K562 (cell line): ENCODE measurements around the gene CREB5. TPM values are rescaled to one million over a fixed set of nuclear protein-coding genes. Genes with fewer than 3 reads are reported as not detected.

Experiments used
- ATAC-seq: fragments of 200-7000 bp; cut with Tn5 transposase; 3 replicates; pipeline ENCODE4 v1.9.1; 2020; ENCODE audit warnings: moderate library complexity
- BruUV-seq: library from RNA; stranded (reverse); fragments of 400-500 nt; replicated peaks from 2 replicates; lab custom pipeline; 2021; lab: Mats Ljungman, UMichigan
- CTCF ChIA-PET: fragments of 300-600 bp; formaldehyde crosslinking; extraction: SDS; loops from one replicate; lab custom pipeline; 2021; ENCODE audit warnings: low intra/inter-chr PET ratio; lab: Yijun Ruan, JAX
- POLR2A ChIA-PET: fragments of 300-600, 350-650 bp; sonication (Branson Sonifier 250); formaldehyde crosslinking; extraction: SDS; loops from one replicate; lab custom pipeline; 2021; ENCODE audit warnings: antibody characterized with exemption, inconsistent platforms; lab: Yijun Ruan, JAX
- DNase-seq, 4 experiments: peaks; one replicate each; pipeline versions ENCODE4 v3.0.0 to v3.0.0-alpha.2; 2011 to 2018; ENCODE audit warnings: low spot score in 3 of 4, mixed read lengths in 3 of 4; ENCODE audit errors: extremely low read depth in 1 of 4
- FAIRE-seq: peaks from 2 replicates; lab custom pipeline; 2011; peaks lifted over from hg19 to GRCh38; lab: Jason Lieb, UNC
- H2AFZ ChIP-seq: 2 replicates; pipeline ENCODE4 v1.6.0; 2011; ENCODE audit warnings: low read depth, low read length, control low read depth, inconsistent platforms
- H3K27ac ChIP-seq: fragments of 200-600 bp; 3 replicates; pipeline ENCODE4 v1.8.0; 2011; ENCODE audit warnings: low read depth, mild to moderate bottlenecking, control low read depth, inconsistent platforms, low read length, moderate library complexity, mixed read lengths; ENCODE audit errors: extremely low read depth
- H3K27me3 ChIP-seq, 2 experiments: fragments of 300-600 bp in 1 of 2; 2 replicates in 1 of 2; 3 replicates in 1 of 2; pipeline versions ENCODE4 v1.6.0 to v1.8.0; 2011; ENCODE audit warnings: inconsistent platforms in 2 of 2, low read length in 2 of 2, mild to moderate bottlenecking in 1 of 2, mixed read lengths in 1 of 2, moderate library complexity in 1 of 2; ENCODE audit not compliant: control insufficient read depth in 2 of 2, insufficient read depth in 2 of 2
- H3K36me3 ChIP-seq: fragments of 300-600 bp; 3 replicates; pipeline ENCODE4 v1.8.0; 2011; ENCODE audit warnings: mild to moderate bottlenecking, low read length, inconsistent platforms; ENCODE audit not compliant: control insufficient read depth, insufficient read depth
- H3K4me1 ChIP-seq, 2 experiments: fragments of 200-600 bp in 1 of 2; replicated peaks in 1 of 2; 2 replicates in 1 of 2; 3 replicates in 1 of 2; pipeline versions ENCODE4 v1.5.1 to v1.8.0; 2011; ENCODE audit warnings: inconsistent platforms in 2 of 2, low read length in 2 of 2, mild to moderate bottlenecking in 1 of 2, mixed read lengths in 1 of 2, moderate library complexity in 1 of 2; ENCODE audit not compliant: control insufficient read depth in 2 of 2, insufficient read depth in 2 of 2
- H3K4me2 ChIP-seq: 2 replicates; pipeline ENCODE4 v1.6.1; 2011; ENCODE audit warnings: low read length, control low read depth, inconsistent platforms, mixed read lengths; ENCODE audit not compliant: insufficient read depth
- H3K4me3 ChIP-seq: fragments of 200-600 bp; sonication (generic), shearing (Covaris generic); 2 replicates; pipeline ENCODE4 v1.5.1; 2016; ENCODE audit warnings: control low read depth, inconsistent platforms
- H3K79me2 ChIP-seq: fragments of 200-600 bp; 3 replicates; pipeline ENCODE4 v1.8.0; 2011; ENCODE audit warnings: low read length, inconsistent platforms; ENCODE audit not compliant: control insufficient read depth, insufficient read depth
- H3K9ac ChIP-seq, 2 experiments: 2 replicates each; pipeline versions ENCODE4 v1.6.0 to v1.6.1; 2011; ENCODE audit warnings: low read depth in 2 of 2, low read length in 2 of 2, control low read depth in 1 of 2, inconsistent platforms in 1 of 2, mild to moderate bottlenecking in 1 of 2, mixed read lengths in 1 of 2; ENCODE audit not compliant: insufficient read depth in 1 of 2
- H3K9me1 ChIP-seq: one replicate; pipeline ENCODE4 v1.6.0; 2011; ENCODE audit warnings: inconsistent platforms, mild to moderate bottlenecking, low read length, moderate library complexity; ENCODE audit not compliant: control insufficient read depth, insufficient read depth
- H3K9me3 ChIP-seq: replicated peaks from 2 replicates; pipeline ENCODE4 v1.5.1; 2011; ENCODE audit warnings: low read depth, low read length, inconsistent platforms; ENCODE audit not compliant: control insufficient read depth, insufficient read depth
- H4K20me1 ChIP-seq: replicated peaks from 2 replicates; pipeline ENCODE4 v1.6.1; 2011; ENCODE audit warnings: low read length, inconsistent platforms, mixed read lengths; ENCODE audit not compliant: control insufficient read depth, insufficient read depth
- FOXJ2 ChIP-seq: fragments of 200-800 bp; sonication (Bioruptor generic); IDR thresholded peaks from 2 replicates; pipeline ENCODE4 v1.6.1; 2016; ENCODE audit warnings: missing genetic modification characterization, missing compliant biosample characterization
- MAFK ChIP-seq: IDR thresholded peaks from 2 replicates; pipeline ENCODE4 v1.6.1; 2011; ENCODE audit warnings: low read length, improper control_type of control experiment
- NR4A1 ChIP-seq, 2 experiments: fragments of 250-450 bp in 1 of 2; fragments of 450-650 bp in 1 of 2; sonication (Bioruptor Pico) in 1 of 2; IDR thresholded peaks; 2 replicates each; pipeline versions ENCODE4 v1.4.0 to v1.6.1; 2016 to 2020; ENCODE audit warnings: mild to moderate bottlenecking in 2 of 2, missing compliant biosample characterization in 1 of 2, missing genetic modification characterization in 1 of 2, moderate library complexity in 1 of 2
- SMARCA4 ChIP-seq: fragments of 450-650 bp; IDR thresholded peaks from 2 replicates; pipeline ENCODE4 v1.6.1; 2016
- SPI1 ChIP-seq: IDR thresholded peaks from 2 replicates; pipeline ENCODE4 v1.6.1; 2011; ENCODE audit warnings: low read depth, low read length, control low read depth, borderline replicate concordance
- TEAD2 ChIP-seq: fragments of 450-650 bp; IDR thresholded peaks from 2 replicates; pipeline ENCODE4 v1.6.1; 2016; ENCODE audit warnings: missing genetic modification characterization, control low read depth, missing compliant biosample characterization
- YY1 ChIP-seq, 3 experiments: IDR thresholded peaks; 2 replicates each; pipeline ENCODE4 v1.6.1; 2011; ENCODE audit warnings: low read length in 2 of 3, mild to moderate bottlenecking in 2 of 3, moderate library complexity in 2 of 3, borderline replicate concordance in 1 of 3, control low read depth in 1 of 3, low read depth in 1 of 3; ENCODE audit not compliant: insufficient read depth in 3 of 3, insufficient replicate concordance in 2 of 3, control insufficient read depth in 1 of 3, insufficient read length in 1 of 3; ENCODE audit errors: extremely low read depth in 1 of 3
- ZKSCAN3 ChIP-seq: fragments of 250-450 bp; sonication (Bioruptor Pico); IDR thresholded peaks from 2 replicates; pipeline ENCODE4 v1.4.0; 2020
- ZNF124 ChIP-seq: sonication (generic); formaldehyde crosslinking; IDR thresholded peaks from 2 replicates; pipeline ENCODE4 v1.8.1; 2022; ENCODE audit warnings: missing genetic modification reagents
- ZNF707 ChIP-seq: fragments of 250-450 bp; sonication (Bioruptor Pico); conservative IDR thresholded peaks from 2 replicates; pipeline ENCODE4 v1.8.0; 2022; ENCODE audit warnings: inconsistent platforms, mild to moderate bottlenecking, moderate library complexity
- ZNF780A ChIP-seq: fragments of 250-450 bp; sonication (Bioruptor Pico); IDR thresholded peaks from 2 replicates; pipeline ENCODE4 v1.5.0; 2021; ENCODE audit warnings: mild to moderate bottlenecking
- WGBS: fragments of 100-300 bp; shearing (Covaris generic); methylation state at CpG from one replicate; pipeline ENCODE4 v1.1.6; 2016; ENCODE audit warnings: low coverage, mixed read lengths; ENCODE audit not compliant: insufficient coverage; ENCODE audit errors: missing lambda C conversion rate; 5-methylcytosine and 5-hydroxymethylcytosine counted together
- in situ Hi-C: fragments of 300-500 bp; cut with MboI; formaldehyde crosslinking; loops from 4 replicates; pipeline ENCODE4 v1.15.0; 2018; ENCODE audit warnings: inconsistent platforms, mixed read lengths
- intact Hi-C: fragments of 100-400 bp; cut with micrococcal nuclease; formaldehyde crosslinking; loops from 2 replicates; pipeline ENCODE4 v1.14.2; 2022
- polyA plus RNA-seq, 8 experiments: library from polyadenylated mRNA; depleted of rRNA in 4 of 8; stranded (reverse) in 5 of 8; unstranded in 3 of 8; fragments of >200 nt; fragmentation: Nextera tagmentation in 2 of 8; fragmentation: Illumina TruSeq in 1 of 8; extraction: Ambion mirVana in 2 of 8; extraction: Trizol in 1 of 8; gene quantifications; 2 replicates each; pipeline versions ENCODE4 v1.2.1 to v1.2.3, GENCODE V29; 2011 to 2014; ENCODE audit warnings: inconsistent platforms in 1 of 8, missing spikeins in 1 of 8
- total RNA-seq, 7 experiments: library from RNA; depleted of rRNA in 6 of 7; stranded (reverse); fragments of >200 nt in 6 of 7; fragmentation: Illumina TruSeq in 2 of 7; extraction: Trizol in 2 of 7; gene quantifications; 2 replicates each; pipeline versions ENCODE4 v1.2.1 to v1.2.3, GENCODE V29; 2011 to 2021; ENCODE audit warnings: low replicate concordance in 1 of 7
- TF ChIP-seq, protein P1 (sequence below), 2 experiments: IDR thresholded peaks in 1 of 2; conservative IDR thresholded peaks in 1 of 2; 2 replicates each; pipeline ENCODE4 v1.6.1; 2016; ENCODE audit warnings: low read depth in 2 of 2, mild to moderate bottlenecking in 1 of 2, missing compliant biosample characterization in 1 of 2, missing genetic modification characterization in 1 of 2, moderate library complexity in 1 of 2

CREB5 gene
- total and polyA plus RNA-seq, 9 of the 15 experiments (the other 6 are each of a cell fraction or from before 2014, with no cell fraction given): 0.33 to 6.4 (median 1.8) TPM

DNA sequence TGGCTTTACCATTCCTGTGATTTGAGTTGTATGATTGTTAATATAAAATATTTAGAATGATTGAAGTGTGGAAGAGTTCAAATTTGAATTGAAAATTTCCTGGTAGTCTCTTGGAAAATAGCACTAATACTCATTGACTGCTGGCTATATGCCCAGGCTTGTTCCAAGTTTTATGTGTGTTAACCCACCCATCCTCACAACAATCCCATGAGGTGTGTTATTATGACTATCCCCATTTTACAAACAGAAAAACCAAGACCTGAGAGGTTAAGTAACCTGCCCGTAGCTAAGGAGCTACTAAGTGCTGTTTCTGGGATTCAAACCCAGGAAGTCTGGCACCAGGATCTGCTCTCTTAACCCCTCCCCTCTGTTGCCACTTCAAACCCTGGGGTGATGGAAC lies 213.9 kb downstream of the CREB5 start:
- intact Hi-C loops (loop anchor here (1.0 kb wide), 1 partner anchor 237 kb away; no protein-coding TSS in a partner anchor), in situ Hi-C loops (loop anchor here (10.0 kb wide), 1 partner anchor 231 kb away; no protein-coding TSS in a partner anchor)
- no peak overlapping the region for H3K4me2 ChIP-seq
- no peaks in the 10 kb centered on the region for H3K79me2 ChIP-seq
- H3K9me1 ChIP-seq: no peaks in the 10 kb centered on the region
- H3K27ac ChIP-seq: no peak overlapping the region
- ATAC-seq (no peak), FAIRE-seq (no peak), DNase-seq (no peak)
- POLR2A ChIA-PET: no interaction called here
- no peak overlapping the region for H3K4me3 ChIP-seq
- H3K4me1 ChIP-seq: no peaks in the 10 kb centered on the region
- H3K9ac ChIP-seq: no peak overlapping the region
- TF ChIP-seq ZKSCAN3: no peak
- TF ChIP-seq ZNF707 (CRISPR knock-in tag): no peak
- TF ChIP-seq ZNF124 (CRISPR knock-in tag): no peak
- no peak for TF ChIP-seq FOXJ2 (tag)
- no peak for TF ChIP-seq YY1 (IDR thresholded peaks at IDR 0.05; ENCODE audit: borderline replicate concordance in 1 of 3, control insufficient read depth in 1 of 3, extremely low read depth in 1 of 3, insufficient read depth in 3 of 3, insufficient read length in 1 of 3, insufficient replicate concordance in 2 of 3, low read depth in 1 of 3, low read length in 2 of 3)
- no peak for TF ChIP-seq TEAD2 (tag)
- TF ChIP-seq SMARCA4: no peak
- TF ChIP-seq, protein P1, sequence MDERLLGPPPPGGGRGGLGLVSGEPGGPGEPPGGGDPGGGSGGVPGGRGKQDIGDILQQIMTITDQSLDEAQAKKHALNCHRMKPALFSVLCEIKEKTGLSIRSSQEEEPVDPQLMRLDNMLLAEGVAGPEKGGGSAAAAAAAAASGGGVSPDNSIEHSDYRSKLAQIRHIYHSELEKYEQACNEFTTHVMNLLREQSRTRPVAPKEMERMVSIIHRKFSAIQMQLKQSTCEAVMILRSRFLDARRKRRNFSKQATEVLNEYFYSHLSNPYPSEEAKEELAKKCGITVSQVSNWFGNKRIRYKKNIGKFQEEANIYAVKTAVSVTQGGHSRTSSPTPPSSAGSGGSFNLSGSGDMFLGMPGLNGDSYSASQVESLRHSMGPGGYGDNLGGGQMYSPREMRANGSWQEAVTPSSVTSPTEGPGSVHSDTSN (CRISPR knock-in tag; IDR thresholded peaks at IDR 0.05; ENCODE audit: low read depth): no peak
- TF ChIP-seq, protein P1 (tag; conservative IDR thresholded peaks at IDR 0.05; ENCODE audit: low read depth): no peak
- TF ChIP-seq SPI1: no peak
- TF ChIP-seq MAFK: no peak
- no peak for TF ChIP-seq NR4A1 (CRISPR knock-in tag; IDR thresholded peaks at IDR 0.05)
- no peak for TF ChIP-seq NR4A1 (tag; IDR thresholded peaks at IDR 0.05)
- TF ChIP-seq ZNF780A (CRISPR knock-in tag): no peak
- no peaks in the 10 kb centered on the region for H3K36me3 ChIP-seq
- H3K9me3 ChIP-seq: no peaks in the 10 kb centered on the region
- no peak overlapping the region for H2AFZ ChIP-seq
- BruUV-seq: no TSS peak
- no peaks in the 10 kb centered on the region for H4K20me1 ChIP-seq
- CTCF ChIA-PET: no interaction called here
- WGBS: 7% methylated on average over 1 of the region's 1 CpG
- H3K27me3 ChIP-seq: no peaks in the 10 kb centered on the region
